GDM1 (cell line): ENCODE results near the gene PRR33.
"Not testable (repeated sequence)": the region's sequence is repeated elsewhere in the genome, so short reads cannot be mapped to it uniquely, and the experiment has no call there.

Source experiments
- DNase-seq: peaks from one replicate; lab custom pipeline; 2025; lab: John Stamatoyannopoulos, UW

Gene PRR33

DNA sequence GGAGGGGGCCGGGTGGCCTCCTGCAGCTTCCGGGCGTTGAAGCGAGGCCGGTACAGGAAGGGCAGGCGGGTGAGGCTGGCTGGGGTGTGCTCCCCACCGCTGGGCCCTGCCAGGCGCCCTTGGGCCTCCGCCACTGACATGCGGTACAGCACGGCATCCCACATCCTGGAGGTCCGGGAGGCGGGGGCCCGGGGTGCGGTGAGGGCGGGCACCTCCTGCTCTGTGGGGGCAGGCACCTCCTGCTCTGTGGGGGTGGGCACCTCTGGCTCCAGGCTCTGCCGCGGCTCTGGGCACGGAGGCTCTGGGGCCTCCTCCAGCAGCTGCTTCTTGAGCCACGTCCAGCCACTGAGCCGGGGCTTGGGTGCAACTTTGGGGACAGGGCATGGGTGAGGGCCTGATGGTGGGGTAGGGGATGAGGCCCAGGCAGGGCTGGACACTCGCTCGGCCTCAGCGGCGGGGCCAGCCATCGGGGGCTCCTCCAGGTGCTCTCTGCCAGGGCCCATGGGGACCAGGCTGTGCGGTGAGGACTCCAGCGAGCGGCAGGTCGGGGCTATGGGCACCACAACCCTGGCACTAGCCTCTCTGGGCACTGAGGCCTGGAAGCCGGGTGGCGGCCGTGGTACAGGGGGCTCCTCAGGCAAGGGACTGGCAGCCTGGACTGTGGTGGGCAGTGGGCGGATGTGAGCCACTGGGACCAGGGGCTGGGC lies 2.3 kb downstream of the PRR33 start:
- peak; percentile 94 for DNase-seq

DNA sequence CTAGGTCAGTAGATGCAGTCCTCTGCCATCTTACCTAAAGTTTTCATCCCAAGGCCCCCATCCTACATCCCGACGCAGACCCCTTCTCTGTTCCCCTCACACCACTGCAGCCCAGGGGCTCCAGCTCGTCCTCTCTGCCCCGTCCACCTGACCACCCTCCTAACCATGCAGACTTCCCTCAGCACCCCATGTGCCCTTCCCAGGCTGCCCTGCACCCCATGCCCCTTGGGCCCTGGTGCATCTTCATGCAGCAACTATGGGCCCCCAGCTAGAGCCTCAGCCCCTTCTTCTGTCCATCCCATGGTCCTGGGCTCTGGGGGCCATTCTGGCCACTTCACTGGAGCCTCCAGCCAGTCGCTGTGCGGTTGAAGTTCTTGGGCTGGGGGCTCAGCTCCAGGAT lies 2.9 kb downstream of the PRR33 start:
- no peak for DNase-seq

DNA sequence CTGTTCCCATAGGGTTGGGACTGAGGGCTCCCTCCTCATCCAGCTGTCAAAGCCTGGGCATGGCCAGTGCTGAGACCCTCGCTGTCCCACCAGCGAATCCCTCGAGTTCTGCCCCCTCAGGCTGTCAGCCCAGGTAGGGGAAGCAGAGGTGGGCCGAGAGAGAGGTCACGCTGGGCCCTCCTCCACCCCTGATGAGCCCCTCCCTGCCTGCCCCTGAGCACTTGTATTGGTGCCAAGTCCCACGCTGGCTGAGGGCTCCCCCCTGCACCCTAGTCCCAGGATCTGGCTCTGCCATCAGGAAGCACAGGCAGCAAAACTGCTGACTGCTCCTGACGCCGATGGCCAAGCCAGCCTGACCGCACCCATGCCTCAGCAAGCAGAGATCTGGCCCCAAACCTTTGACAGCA lies 3.3 kb downstream of the PRR33 start:
- DNase-seq, result no peak

DNA sequence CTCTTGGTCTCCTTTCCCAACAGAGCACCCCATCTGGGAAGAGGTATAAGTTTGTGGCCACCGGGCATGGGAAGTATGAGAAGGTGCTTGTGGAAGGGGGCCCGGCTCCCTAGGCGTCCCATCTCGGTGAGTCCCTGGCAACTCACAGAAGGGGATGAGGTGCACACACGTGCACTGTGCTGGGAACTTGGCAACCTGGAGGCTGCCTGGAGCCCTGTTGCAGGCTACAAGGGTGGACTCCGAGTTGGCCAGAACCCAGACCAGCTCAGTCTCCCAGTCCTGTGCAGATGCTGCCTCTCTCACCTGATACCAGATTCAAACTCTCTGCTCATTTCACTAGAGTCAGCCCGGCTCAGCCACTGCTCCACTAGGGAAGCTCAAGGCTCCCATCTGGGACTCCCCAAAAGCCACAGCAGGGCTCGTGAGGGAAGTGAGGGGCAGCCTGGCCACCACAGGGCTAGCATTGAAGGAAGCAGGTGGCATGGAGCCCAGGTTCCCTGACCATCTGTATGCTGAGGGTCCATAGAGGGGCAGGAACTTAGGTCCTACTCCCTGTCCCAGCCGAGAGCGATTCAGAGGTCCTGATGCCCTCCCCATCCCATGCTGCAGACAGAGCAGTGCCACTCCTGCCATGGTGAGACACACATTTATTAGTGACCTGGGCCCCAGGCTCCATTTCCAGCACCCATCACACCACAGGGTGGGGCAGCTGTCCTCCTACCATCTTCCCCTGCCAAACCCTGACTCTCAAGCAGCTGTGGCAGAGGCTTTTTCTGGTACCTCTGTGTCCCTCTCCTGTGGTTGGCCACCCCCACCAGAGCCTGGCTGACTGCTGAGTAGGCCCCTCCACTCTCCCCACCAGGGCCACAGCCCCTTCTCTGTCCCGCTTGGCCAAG lies 4.0 kb downstream of the PRR33 start:
- DNase-seq, result no peak

DNA sequence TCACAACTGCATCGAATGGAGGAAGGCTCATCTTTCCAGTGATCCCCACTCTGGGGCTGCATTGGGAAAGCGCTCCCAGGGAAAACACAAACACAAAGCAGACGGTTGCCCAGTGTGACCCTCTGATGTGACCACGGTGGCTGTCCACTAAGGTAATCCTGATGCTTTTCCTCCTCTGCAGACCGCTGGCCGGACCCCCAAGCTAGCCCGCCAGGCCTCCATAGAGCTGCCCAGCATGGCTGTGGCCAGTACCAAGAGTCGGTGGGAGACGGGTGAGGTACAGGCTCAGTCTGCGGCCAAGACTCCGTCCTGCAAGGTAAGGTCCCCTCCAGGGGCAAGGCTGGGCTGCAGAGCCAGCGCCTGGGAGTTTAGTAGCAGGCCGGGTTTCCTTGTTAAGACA lies 5.1 kb downstream of the PRR33 start:
- DNase-seq, result not testable (repeated sequence)

DNA sequence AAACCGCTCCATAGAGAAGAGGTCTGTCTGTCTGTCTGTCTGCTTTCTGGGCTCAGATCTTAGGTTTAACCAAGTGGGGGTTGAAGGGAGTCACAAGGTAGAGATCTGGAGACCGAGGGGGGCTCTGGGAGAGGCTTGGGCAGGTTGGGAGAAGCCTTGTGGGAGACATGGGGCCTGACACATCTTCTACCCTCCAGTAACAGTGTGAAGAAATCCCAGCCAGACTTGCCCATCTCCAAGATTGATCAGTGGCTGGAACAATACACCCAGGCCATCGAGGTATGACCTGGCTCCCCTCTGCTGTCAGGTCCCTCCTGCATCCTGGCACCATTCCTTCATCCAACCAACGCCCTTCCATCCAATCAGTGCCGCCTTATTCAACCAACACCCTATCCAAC lies 7.4 kb downstream of the PRR33 start:
- no peak for DNase-seq

DNA sequence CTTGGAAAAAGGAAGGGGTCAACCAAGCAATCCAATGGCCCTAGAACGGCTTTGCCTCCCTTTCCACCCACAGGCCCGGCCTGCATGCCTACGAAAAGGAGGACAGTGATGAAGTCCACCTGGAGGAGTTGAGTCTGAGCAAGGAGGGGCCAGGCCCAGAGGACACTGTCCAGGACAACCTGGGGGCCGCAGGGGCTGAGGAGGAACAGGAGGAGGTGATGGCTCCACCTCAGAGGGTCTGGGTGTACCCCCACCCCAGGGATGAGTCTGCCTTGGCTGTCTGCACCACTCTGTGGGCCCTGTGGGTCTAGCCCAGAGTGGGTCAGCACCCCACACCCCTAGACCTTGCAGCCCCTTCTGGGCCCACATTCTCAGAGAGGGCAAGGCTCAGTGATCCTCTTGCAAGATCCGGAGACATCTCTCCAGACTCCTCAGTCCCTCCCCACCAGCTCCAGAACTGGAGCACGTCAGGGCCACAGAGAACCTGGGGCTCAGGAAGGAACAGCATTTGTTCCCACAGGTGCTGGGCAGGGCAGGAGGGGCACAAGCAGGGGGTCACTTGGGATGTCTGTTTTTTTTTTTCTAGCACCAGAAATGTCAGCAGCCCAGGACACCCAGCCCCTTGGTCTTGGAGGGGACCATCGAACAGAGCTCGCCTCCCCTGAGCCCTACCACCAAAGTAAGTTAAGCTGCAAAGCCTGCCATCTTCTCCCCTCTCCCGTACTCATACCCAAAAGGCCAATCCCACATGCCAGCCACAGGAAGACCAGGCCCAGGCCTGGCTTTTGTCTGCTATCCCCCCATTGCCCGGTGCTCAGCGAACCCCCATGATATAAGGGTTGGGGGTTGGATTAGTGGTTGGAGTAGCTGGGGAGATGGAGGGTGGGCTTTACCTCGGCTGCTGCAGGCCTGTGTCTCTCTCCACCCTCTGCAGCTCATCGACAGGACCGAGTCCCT lies 8.1 kb downstream of the PRR33 start:
- DNase-seq, result no peak

DNA sequence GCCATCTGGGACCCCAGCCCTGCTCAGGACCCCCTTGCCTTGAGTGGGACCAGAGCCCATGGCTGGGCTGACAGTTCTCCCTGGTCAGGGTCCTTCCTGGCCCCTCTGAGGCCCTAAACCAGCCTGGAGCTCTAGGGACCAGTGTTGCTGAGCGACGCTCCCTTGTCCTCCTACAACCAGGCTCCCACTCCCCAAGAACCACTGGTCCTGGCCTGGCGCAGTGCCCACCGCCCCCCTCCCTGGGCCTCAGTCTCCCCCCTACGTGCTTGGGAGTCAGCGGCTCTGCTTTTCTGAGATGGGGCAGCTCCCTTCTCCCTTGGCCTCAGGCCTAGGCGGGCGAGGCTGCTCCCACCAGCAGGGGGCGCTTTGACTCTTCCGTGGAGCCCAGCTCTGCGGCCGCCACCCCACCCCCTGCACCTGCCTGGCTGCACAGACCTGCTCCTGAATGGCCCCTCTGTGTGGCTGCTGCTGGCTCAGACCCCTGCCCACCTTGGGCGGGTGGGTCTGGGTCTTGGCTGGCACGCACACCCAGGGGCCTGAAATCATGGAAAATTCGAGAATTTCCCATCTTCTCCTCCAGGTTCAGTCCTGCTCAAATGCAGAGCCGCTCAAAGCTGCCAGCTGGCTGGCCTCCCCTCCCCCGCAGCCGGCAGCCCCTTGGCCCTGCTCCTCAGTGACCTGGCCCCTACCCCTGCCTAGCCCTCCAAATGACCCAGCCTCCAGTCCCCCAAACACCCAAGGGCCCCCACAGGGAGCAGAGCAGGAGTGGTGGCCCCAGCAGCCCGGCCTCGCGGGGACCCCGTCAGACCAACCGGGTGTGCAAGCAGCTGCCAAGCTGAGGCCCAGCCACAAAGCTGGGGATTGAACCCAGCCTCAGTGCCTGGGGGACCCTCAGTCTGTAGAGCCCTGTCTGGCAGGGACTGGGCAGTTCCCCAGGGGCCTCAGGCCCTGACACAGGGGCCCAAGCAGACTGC lies 9.1 kb downstream of the PRR33 start:
- DNase-seq, result peak; percentile 68

DNA sequence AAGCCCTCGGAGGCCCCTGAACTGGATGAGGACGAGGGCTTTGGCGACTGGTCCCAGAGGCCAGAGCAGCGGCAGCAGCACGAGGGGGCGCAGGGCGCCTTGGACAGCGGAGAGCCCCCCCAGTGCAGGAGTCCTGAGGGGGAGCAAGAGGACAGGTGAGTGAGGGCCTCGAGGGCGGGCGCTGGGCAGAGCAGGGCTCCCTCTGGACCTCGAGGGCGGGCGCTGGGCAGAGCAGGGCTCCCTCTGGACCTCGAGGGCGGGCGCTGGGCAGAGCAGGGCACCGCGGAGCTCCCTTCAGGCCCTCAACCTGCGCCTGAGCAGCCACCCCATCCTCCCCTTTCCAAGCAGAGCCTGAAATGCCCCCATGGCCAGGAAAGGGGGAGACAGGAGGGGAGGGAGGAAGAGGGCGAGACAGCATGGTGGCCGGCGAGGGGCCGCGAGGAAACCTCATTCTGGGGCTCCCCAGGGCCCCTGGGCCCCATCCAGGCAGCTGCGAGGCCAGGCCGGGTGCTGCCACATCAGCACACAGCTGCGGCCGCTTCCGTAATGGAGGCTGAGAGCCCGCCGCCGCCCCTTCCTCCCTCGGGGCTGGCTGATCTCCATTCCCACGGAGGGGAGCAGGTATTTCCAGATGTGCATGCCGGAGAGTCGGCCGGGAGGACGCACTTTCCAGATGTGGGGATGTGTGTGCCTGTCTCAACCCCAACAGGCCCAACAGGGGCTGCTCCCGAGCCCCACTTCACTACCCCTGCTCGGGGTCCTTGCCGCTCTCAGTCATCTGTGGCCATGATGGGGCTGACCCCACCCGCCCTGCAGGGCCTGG lies 10.0 kb downstream of the PRR33 start:
- DNase-seq, result no peak

DNA sequence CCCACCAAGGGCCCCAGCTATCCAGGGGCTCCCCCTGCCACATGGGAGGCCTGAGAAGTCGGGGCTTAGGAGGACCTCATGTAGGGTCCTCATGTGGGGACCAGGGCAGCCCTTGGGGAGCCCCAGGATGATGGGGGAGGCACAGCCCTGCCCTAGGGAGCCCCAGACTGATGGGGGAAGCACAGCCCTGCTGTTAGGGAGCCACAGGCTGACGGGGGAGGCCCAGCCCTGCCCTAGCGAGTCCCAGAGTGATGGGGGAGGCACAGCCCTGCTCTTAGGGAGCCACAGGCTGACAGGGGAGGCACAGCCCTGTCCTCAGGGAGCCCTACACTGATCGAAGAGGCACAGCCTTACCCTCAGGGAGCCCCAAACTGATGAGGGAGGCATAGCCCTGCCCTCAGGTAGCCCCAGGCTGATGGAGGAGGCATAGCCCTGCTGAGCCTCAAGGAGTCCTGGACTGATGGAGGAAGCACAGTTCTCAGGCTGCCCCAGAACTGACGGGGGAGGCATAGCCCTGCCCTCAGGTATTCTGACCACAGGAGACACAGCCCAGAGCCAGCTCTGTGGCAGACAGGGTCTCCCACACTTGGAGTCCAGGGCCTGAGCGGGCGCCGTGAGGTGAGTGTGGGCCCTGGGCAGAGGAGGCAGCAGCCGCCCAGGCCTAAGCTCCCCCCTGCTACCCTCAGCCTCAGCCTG lies 10.8 kb downstream of the PRR33 start:
- no peak for DNase-seq

DNA sequence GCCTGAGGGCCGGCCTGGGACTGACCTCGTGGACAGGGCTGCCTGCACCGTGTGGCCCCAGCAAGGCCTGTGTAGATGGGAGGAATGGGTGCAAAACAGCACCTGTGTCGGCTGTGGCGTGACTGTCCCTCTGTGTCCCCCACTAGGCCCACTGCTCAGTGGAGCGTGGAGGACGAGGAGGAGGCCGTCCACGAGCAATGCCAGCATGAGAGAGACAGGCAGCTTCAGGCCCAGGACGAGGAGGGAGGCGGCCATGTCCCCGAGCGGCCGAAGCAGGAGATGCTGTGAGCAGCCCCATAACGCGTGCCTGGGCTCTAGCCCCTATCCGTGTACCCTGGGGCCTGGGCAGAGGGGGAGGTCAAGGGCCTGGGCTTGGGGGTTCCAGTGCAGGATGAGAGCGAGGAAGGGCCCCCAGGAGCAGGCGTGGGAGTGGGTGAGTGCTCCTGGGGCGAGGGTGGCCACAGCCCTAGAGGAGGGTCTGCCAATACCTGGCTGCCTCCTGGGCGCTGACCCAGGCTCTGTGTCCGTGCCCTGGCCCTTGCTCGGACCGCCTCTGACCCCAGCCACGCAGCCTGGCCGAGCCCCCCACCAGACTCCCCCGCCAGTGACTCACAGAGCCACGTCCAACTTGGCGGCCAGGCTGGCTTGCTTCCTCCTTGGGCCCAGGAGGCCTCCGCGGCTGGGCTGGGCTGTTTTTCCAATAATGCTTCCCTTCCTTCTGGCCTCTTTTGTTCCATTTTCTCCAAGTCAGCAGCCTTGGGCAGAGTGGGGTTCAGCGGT lies 11.6 kb downstream of the PRR33 start:
- DNase-seq, result no peak

DNA sequence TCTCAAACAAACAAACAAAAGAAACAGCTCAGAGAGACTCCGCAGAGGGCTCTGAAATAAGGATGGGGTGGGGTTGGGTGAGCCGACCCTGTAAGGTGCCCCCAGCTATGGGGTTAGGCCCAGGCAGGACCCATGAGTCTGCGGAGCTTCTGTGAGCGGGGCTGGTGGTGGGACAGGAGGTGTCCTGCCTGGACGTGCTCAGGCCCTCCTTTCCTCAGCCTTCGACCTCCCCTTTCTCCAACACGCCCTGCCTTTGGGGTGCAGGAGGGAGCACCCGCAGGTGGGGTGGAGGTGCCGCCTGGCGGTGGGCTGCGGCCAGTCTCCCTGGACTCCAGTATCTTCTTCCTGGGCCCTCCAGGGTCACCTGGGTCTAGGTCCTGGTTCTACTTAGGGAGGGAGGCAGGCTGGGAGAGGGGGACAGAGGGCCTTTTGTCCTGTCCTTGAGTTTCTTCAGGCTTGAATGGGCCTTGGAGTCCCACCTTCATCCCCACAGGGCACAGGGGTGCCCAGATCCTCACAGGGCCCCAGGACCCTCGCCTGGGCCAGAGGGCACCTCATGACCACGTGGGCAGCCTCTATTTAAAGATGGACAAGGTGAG lies 12.3 kb downstream of the PRR33 start:
- no peak for DNase-seq

DNA sequence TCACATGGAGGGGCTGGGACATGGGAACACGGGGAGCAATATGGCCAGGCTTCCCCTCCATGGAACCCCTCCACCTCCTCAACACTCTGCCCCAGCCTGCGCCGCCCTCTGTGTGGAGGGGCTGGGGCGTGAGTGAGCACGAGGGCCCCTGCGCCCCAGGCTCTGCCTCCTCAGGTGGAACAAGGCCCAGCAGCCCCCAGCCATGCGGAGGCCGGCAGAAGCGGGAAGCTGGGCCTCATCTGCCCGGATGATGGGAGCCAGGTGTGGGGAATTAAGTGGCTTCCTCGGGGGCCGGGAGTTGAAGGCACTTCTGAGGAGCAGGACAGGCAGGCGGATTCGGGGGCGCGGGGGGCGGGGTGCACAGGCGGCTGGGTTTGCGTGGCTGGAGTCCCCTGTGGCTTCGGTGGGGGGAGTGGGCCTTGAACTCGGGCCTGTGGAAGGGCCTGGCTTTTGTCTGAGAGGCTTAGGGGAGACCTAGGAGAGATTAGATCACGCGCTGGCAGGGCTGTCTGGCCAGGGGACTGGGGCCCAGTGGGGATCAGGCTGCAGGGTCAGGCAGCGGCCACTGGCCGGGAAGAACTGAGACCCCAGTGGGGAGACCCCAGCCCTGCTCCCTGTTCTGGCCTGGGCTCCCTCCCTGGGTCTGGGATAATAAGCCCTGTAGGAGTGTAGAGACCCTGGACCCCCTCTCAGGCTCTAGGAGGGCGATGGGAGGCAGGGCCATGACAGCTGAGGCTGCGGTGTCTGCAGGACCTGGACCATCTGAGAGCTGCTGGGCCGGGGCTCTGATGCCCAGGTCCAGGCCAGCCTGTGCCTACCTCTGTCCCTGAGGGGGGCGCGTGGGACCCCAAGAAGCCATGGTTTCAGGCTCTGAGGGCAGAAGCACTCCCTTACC lies 13.3 kb downstream of the PRR33 start:
- no peak for DNase-seq

DNA sequence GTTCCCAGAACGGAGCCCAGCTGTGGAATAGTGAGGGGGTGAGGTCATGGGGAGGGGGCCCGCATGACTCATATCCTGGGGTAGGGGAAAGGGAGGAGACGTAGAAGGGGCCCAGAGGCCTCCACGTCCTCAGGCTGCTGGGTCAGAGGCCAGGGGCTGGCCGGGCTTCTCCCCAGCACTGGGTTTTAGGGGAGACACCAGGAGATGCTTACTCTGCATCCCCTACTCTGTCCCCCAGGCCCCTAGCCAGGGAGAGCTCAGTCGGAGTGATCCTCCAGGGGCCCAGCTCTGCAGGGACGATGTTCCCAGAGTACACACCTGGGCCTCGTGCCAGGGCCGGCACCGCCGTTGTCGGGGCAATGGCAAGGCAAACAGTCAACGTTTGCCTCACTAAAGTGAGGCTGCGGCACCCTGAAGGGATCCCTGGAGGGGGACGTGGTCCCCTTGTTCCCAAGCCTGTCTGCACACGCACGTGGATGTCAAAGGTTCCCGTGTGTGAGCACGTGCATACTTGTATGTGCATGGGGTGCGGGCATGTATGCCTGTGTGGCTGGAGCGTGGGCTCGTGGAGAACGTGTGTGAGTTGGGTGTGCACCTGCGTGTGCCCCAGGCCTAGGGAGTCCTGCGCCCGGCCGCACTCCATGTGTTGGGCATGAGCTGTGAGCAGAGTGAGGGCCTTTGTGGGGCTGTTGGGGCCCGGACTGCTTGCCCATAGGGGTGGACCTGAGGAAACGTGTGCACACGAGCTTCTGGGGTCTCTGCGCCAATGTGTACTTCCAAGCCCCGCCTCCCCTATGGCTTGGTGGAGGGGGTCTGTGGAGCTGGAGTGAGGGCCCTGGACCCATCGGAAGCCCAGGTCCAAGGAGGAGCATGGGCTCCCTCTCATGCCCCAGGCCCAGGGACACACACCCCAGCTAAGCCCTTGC lies 14.2 kb downstream of the PRR33 start:
- DNase-seq, result no peak

DNA sequence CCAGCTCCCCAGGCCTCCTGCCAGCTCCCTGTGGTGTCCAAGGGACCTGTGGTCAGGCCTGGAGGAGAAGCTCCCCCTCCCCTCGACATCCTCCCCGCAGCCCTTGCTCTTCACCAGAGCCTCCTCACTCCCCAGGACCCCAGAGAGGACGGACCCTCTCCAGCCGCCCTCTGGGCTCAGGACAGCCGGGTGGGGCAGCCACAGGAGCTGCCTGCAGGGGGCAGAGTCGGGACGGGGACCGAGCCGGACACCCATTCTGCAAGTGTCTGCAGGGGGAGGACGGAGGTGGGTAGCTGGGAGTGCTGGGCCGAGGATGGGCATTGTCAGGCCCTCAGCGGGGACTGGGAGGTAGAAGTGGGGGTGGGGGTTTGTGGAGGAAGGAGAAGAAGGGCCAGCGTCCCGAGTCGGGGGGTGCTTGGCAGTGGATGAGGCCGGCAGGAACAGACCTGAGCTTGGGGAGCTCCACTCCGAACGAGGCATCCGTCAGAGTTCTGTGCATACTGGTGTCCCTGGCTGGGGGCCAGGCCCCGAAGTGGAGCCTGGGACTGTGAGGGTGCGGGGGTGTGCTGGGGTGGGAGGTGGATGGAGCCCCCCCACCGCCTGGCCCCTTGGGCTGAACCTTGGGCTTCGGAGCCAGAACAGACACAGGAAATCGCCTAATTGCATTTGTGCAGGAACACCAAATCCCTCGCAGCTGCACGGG lies 15.2 kb downstream of the PRR33 start:
- DNase-seq, result no peak
